ENCODE data around the gene REXO1. TPM values are rescaled to one million over a fixed set of nuclear protein-coding genes. Genes with fewer than 3 reads are reported as not detected.

The REXO1 gene
- total and polyA plus RNA-seq, 2 experiments from 2014 or later: 19.2 to 39.7 TPM

GRCh38 chr19:1827566-1828278 is 20.6 kb downstream of the REXO1 start:
- H3K4me3 ChIP-seq: no peak overlapping the region
- TF ChIP-seq CTCF (IDR thresholded peaks at IDR 0.05; ENCODE audit: low read depth, low read length): no peak
- DNase-seq (ENCODE audit: low read depth in 1 of 2, low spot score in 1 of 2): no peak
- no peak overlapping the region for H3K27ac ChIP-seq
- H3K9me3 ChIP-seq (ENCODE audit: low read depth): no peaks in the 10 kb centered on the region
- no peaks in the 10 kb centered on the region for H3K36me3 ChIP-seq
- H3K4me1 ChIP-seq (ENCODE audit: low read depth): no peaks in the 10 kb centered on the region
- no peaks in the 10 kb centered on the region for H3K27me3 ChIP-seq

GRCh38 chr19:1826557-1827521 is 21.4 kb downstream of the REXO1 start:
- H3K4me3 ChIP-seq: no peak overlapping the region
- H3K27me3 ChIP-seq: no peaks in the 10 kb centered on the region
- no peaks in the 10 kb centered on the region for H3K36me3 ChIP-seq
- TF ChIP-seq CTCF (IDR thresholded peaks at IDR 0.05; ENCODE audit: low read depth, low read length): no peak
- no peaks in the 10 kb centered on the region for H3K4me1 ChIP-seq (ENCODE audit: low read depth)
- H3K27ac ChIP-seq: peak overlapping the region; percentile 26
- DNase-seq (ENCODE audit: low read depth in 1 of 2, low spot score in 1 of 2): peak in 1 of 2 donors; percentile 24
- H3K9me3 ChIP-seq (ENCODE audit: low read depth): no peaks in the 10 kb centered on the region

GRCh38 chr19:1825909-1826556 is 22.2 kb downstream of the REXO1 start:
- no peaks in the 10 kb centered on the region for H3K4me1 ChIP-seq (ENCODE audit: low read depth)
- no peaks in the 10 kb centered on the region for H3K27me3 ChIP-seq
- H3K36me3 ChIP-seq: no peaks in the 10 kb centered on the region
- peak; percentile 89 for TF ChIP-seq CTCF (IDR thresholded peaks at IDR 0.05; ENCODE audit: low read depth, low read length)
- no peak overlapping the region for H3K4me3 ChIP-seq
- no peak overlapping the region for H3K27ac ChIP-seq
- peak; percentile 79 to 86 for DNase-seq (ENCODE audit: low read depth in 1 of 2, low spot score in 1 of 2)
- no peaks in the 10 kb centered on the region for H3K9me3 ChIP-seq (ENCODE audit: low read depth)

- no peak for TF ChIP-seq CTCF (IDR thresholded peaks at IDR 0.05; ENCODE audit: low read depth, low read length)
- peak overlapping the region; percentile 27 for H3K27ac ChIP-seq
- H3K4me3 ChIP-seq: no peak overlapping the region
- DNase-seq (ENCODE audit: low read depth in 1 of 2, low spot score in 1 of 2): no peak
- H3K27me3 ChIP-seq: no peaks in the 10 kb centered on the region
- H3K36me3 ChIP-seq: peaks cover 2% of the 10 kb centered on the region
- no peaks in the 10 kb centered on the region for H3K9me3 ChIP-seq (ENCODE audit: low read depth)
- H3K4me1 ChIP-seq (ENCODE audit: low read depth): no peaks in the 10 kb centered on the region
Observed at GRCh38 chr19:1824252-1824622, 24.0 kb downstream of the REXO1 start.

GRCh38 chr19:1823539-1824251 is 24.6 kb downstream of the REXO1 start:
- Histone ChIP-seq H3K27ac (peak overlapping the region; percentile 27), H3K9me3 (ENCODE audit: low read depth) (no peaks in the 10 kb centered on the region), H3K4me1 (ENCODE audit: low read depth) (no peaks in the 10 kb centered on the region), H3K27me3 (no peaks in the 10 kb centered on the region), H3K36me3 (peaks cover 5% of the 10 kb centered on the region), H3K4me3 (no peak overlapping the region)
- DNase-seq (ENCODE audit: low read depth in 1 of 2, low spot score in 1 of 2): no peak
- no peak for TF ChIP-seq CTCF (IDR thresholded peaks at IDR 0.05; ENCODE audit: low read depth, low read length)

All from cardiac muscle cell (in vitro differentiated cells and primary cell).